Gastrocnemius medialis (tissue), 4 donors: ENCODE measurements around the gene MYOD1. TPM values are rescaled to one million over a fixed set of nuclear protein-coding genes. Genes with fewer than 3 reads are reported as not detected.

ENCODE experiments used
- ATAC-seq, 2 donors: fragments of 150-250 bp; one replicate each; pipeline ENCODE4 v1.9.1; 2016
- DNase-seq, 2 donors: peaks; one replicate each; pipeline ENCODE4 v3.0.0-alpha.2; 2019
- H3K27ac ChIP-seq, 4 donors: fragments of 200-600 bp; sonication (generic); 1 replicate in 1 of 4; 2 replicates in 3 of 4; pipeline ENCODE4 v1.5.1; 2016 to 2018; ENCODE audit warnings: mild to moderate bottlenecking in 2 of 4, moderate library complexity in 1 of 4
- H3K27me3 ChIP-seq, 3 donors: fragments of 200-600 bp; sonication (generic) in 2 of 3; 1 replicate in 1 of 3; 2 replicates in 2 of 3; pipeline versions ENCODE4 v1.5.1 to v1.6.0; 2016 to 2019; ENCODE audit warnings: mild to moderate bottlenecking in 1 of 3, moderate library complexity in 1 of 3
- H3K36me3 ChIP-seq, 2 donors: fragments of 200-600 bp; sonication (generic) in 1 of 2; one replicate each; pipeline ENCODE4 v1.5.1; 2017 to 2018
- H3K4me1 ChIP-seq, 2 donors: fragments of 200-600 bp; sonication (generic) in 1 of 2; one replicate each; pipeline ENCODE4 v1.5.1; 2016 to 2017; ENCODE audit warnings: mild to moderate bottlenecking in 2 of 2
- H3K4me3 ChIP-seq, 4 donors: fragments of 200-600 bp; sonication (generic) in 3 of 4; 1 replicate in 1 of 4; 2 replicates in 3 of 4; pipeline ENCODE4 v1.5.1; 2016 to 2019; ENCODE audit warnings: mild to moderate bottlenecking in 2 of 4
- H3K9me3 ChIP-seq, 3 donors: fragments of 200-600 bp; sonication (generic) in 2 of 3; 1 replicate in 1 of 3; 2 replicates in 2 of 3; pipeline ENCODE4 v1.5.1; 2016 to 2019
- CTCF ChIP-seq, 5 experiments: fragments of 450-650 bp in 3 of 5; fragments of 200-600 bp in 2 of 5; sonication (generic) in 2 of 5; IDR thresholded peaks in 4 of 5; conservative IDR thresholded peaks in 1 of 5; 1 replicate in 4 of 5; 2 replicates in 1 of 5; pipeline ENCODE4 v1.5.1; 2016 to 2019; ENCODE audit warnings: antibody characterized with exemption in 5 of 5, mild to moderate bottlenecking in 3 of 5, moderate library complexity in 3 of 5
- POLR2A ChIP-seq, 2 donors: fragments of 450-650 bp; IDR thresholded peaks; one replicate each; pipeline ENCODE4 v1.6.1; 2017; ENCODE audit warnings: antibody characterized with exemption in 2 of 2, mild to moderate bottlenecking in 2 of 2, moderate library complexity in 2 of 2
- in situ Hi-C, 4 donors: fragments of 200-750 bp; cut with MboI; loops; one replicate each; pipeline versions ENCODE4 v1.15.0 to v1.8.0; 2017; ENCODE audit warnings: low sequenced_read_pairs in 4 of 4
- intact Hi-C: fragments of 100-400 bp; cut with DNase I; formaldehyde crosslinking; loops from one replicate; pipeline ENCODE4 v1.15.1; 2023; ENCODE audit warnings: low total_unique reads
- total RNA-seq, 4 donors: library from RNA; depleted of rRNA; stranded (reverse); fragments of >200 nt; gene quantifications; one replicate each; pipeline versions ENCODE4 v1.1.0 to v1.2.3, GENCODE V29; 2016

MYOD1 gene
- total RNA-seq, 4 donors from 2014 or later = 3.5 to 20.6 (median 10.4) TPM

GRCh38 chr11:17744151-17744940 lies 25.0 kb downstream of the MYOD1 start:
- no peaks in the 10 kb centered on the region for H3K9me3 ChIP-seq
- no peaks in the 10 kb centered on the region for H3K27me3 ChIP-seq
- intact Hi-C loops = no loop called here
- no peak overlapping the region for H3K4me3 ChIP-seq
- peaks cover 0 to 4% of the 10 kb centered on the region in 2 donors for H3K4me1 ChIP-seq
- H3K27ac ChIP-seq = no peak overlapping the region
- DNase-seq = peak in 1 of 2 donors; percentile 7
- in situ Hi-C loops = no loop called here
- TF ChIP-seq CTCF (IDR thresholded peaks at IDR 0.05 in 4 of 5, conservative IDR thresholded peaks at IDR 0.05 in 1 of 5) = no peak
- TF ChIP-seq POLR2A (IDR thresholded peaks at IDR 0.05) = no peak
- H3K36me3 ChIP-seq = no peaks in the 10 kb centered on the region
- no peak for ATAC-seq

- DNase-seq (peak in 1 of 2 donors; percentile 6), ATAC-seq (no peak)
- no peak overlapping the region for H3K27ac ChIP-seq
- no peaks in the 10 kb centered on the region for H3K27me3 ChIP-seq
- TF ChIP-seq POLR2A (IDR thresholded peaks at IDR 0.05) = no peak
- no peak for TF ChIP-seq CTCF (IDR thresholded peaks at IDR 0.05 in 4 of 5, conservative IDR thresholded peaks at IDR 0.05 in 1 of 5)
- no peak overlapping the region for H3K4me3 ChIP-seq
- H3K36me3 ChIP-seq = no peaks in the 10 kb centered on the region
- H3K9me3 ChIP-seq = no peaks in the 10 kb centered on the region
- H3K4me1 ChIP-seq = peaks cover 8 to 12% of the 10 kb centered on the region in 2 donors
- intact Hi-C loops = no loop called here
- in situ Hi-C loops = no loop called here
These were observed 25.8 kb downstream of the MYOD1 start for GRCh38 chr11:17745023-17745772.

GRCh38 chr11:17746096-17746495 lies 26.7 kb downstream of the MYOD1 start:
- in situ Hi-C loops (no loop called here), intact Hi-C loops (no loop called here)
- ATAC-seq (no peak), DNase-seq (no peak)
- Histone ChIP-seq H3K27ac (no peak overlapping the region), H3K27me3 (no peaks in the 10 kb centered on the region), H3K4me3 (no peak overlapping the region), H3K4me1 (peaks cover 17 to 21% of the 10 kb centered on the region in 2 donors), H3K9me3 (no peaks in the 10 kb centered on the region), H3K36me3 (no peaks in the 10 kb centered on the region)
- TF ChIP-seq CTCF (IDR thresholded peaks at IDR 0.05 in 4 of 5, conservative IDR thresholded peaks at IDR 0.05 in 1 of 5) (no peak), POLR2A (IDR thresholded peaks at IDR 0.05) (no peak)

- intact Hi-C loops = no loop called here
- in situ Hi-C loops = no loop called here
- no peak for ATAC-seq
These were observed 28.0 kb downstream of the MYOD1 start for GRCh38 chr11:17747131-17747955.

More at GRCh38 chr11:17747131-17747955, 28.0 kb downstream of the MYOD1 start:
- Histone ChIP-seq H3K27me3 (no peaks in the 10 kb centered on the region), H3K27ac (no peak overlapping the region), H3K9me3 (no peaks in the 10 kb centered on the region), H3K4me3 (no peak overlapping the region), H3K4me1 (peaks cover 27 to 34% of the 10 kb centered on the region in 2 donors), H3K36me3 (no peaks in the 10 kb centered on the region)
- no peak for DNase-seq
- TF ChIP-seq CTCF (IDR thresholded peaks at IDR 0.05 in 4 of 5, conservative IDR thresholded peaks at IDR 0.05 in 1 of 5) = no peak
- no peak for TF ChIP-seq POLR2A (IDR thresholded peaks at IDR 0.05)
